Stomach (tissue), 4 donors: ENCODE measurements around the gene FADS3.

Experiments
- EP300 ChIP-seq: sonication (generic); formaldehyde crosslinking; IDR thresholded peaks from one replicate; pipeline ENCODE4 v1.6.1; 2017; ENCODE audit warnings: antibody characterized with exemption
- POLR2A ChIP-seq, 4 donors: fragments of 450-650 bp; IDR thresholded peaks; one replicate each; pipeline ENCODE4 v1.6.1; 2016; ENCODE audit warnings: antibody characterized with exemption in 4 of 4, control low read depth in 2 of 4, mild to moderate bottlenecking in 1 of 4, moderate library complexity in 1 of 4
- TF ChIP-seq, protein P1 (sequence below), 7 experiments: fragments of 450-650 bp in 4 of 7; fragments of 200-600 bp in 3 of 7; sonication (generic) in 3 of 7; IDR thresholded peaks; one replicate each; pipeline ENCODE4 v1.5.1; 2016 to 2019; ENCODE audit warnings: antibody characterized with exemption in 7 of 7, control low read depth in 2 of 7, mild to moderate bottlenecking in 1 of 7

- TF ChIP-seq POLR2A (IDR thresholded peaks at IDR 0.05) (no peak), EP300 (no peak)
- TF ChIP-seq, protein P1, sequence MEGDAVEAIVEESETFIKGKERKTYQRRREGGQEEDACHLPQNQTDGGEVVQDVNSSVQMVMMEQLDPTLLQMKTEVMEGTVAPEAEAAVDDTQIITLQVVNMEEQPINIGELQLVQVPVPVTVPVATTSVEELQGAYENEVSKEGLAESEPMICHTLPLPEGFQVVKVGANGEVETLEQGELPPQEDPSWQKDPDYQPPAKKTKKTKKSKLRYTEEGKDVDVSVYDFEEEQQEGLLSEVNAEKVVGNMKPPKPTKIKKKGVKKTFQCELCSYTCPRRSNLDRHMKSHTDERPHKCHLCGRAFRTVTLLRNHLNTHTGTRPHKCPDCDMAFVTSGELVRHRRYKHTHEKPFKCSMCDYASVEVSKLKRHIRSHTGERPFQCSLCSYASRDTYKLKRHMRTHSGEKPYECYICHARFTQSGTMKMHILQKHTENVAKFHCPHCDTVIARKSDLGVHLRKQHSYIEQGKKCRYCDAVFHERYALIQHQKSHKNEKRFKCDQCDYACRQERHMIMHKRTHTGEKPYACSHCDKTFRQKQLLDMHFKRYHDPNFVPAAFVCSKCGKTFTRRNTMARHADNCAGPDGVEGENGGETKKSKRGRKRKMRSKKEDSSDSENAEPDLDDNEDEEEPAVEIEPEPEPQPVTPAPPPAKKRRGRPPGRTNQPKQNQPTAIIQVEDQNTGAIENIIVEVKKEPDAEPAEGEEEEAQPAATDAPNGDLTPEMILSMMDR (IDR thresholded peaks at IDR 0.05): no peak
These were observed 37.6 kb downstream of the FADS3 start for GRCh38 chr11:61853698-61854169.
